GM12878 (cell line): ENCODE data around the gene ASTL. TPM values are rescaled to one million over a fixed set of nuclear protein-coding genes. Genes with fewer than 3 reads are reported as not detected.

Experiments
- LARP7 ChIP-seq: fragments of 450-650 bp; IDR thresholded peaks from 2 replicates; pipeline ENCODE4 v1.6.1; 2017; ENCODE audit warnings: mild to moderate bottlenecking
- polyA plus RNA-seq, 11 experiments: library from polyadenylated mRNA; depleted of rRNA in 4 of 11; unstranded in 6 of 11; stranded (reverse) in 5 of 11; fragments of >200 nt; fragmentation: Nextera tagmentation in 4 of 11; fragmentation: Illumina TruSeq in 1 of 11; extraction: Ambion mirVana in 4 of 11; extraction: Trizol in 1 of 11; gene quantifications; 1 replicate in 1 of 11; 2 replicates in 10 of 11; pipeline versions ENCODE4 v1.2.1 to v1.2.3, GENCODE V29; 2011 to 2016; ENCODE audit warnings: inconsistent platforms in 2 of 11, missing spikeins in 2 of 11, low read depth in 1 of 11
- total RNA-seq, 4 experiments: library from RNA; depleted of rRNA in 3 of 4; stranded (reverse); fragments of >200 nt in 3 of 4; fragmentation: Illumina TruSeq in 1 of 4; extraction: Trizol in 1 of 4; gene quantifications; 2 replicates each; pipeline versions ENCODE4 v1.2.1 to v1.2.3, GENCODE V29; 2013 to 2021
- TF ChIP-seq, protein P1 (sequence below): IDR thresholded peaks from 2 replicates; pipeline ENCODE4 v1.6.1; 2012; ENCODE audit warnings: low read depth, low read length, improper control_type of control experiment
- TF ChIP-seq, protein P2 (sequence below): IDR thresholded peaks from 2 replicates; pipeline ENCODE4 v1.6.1; 2011; ENCODE audit warnings: borderline replicate concordance, low read depth, mild to moderate bottlenecking, moderate library complexity, mixed read lengths, low read length; ENCODE audit not compliant: insufficient read depth; ENCODE audit errors: extremely low read length
- TF ChIP-seq, protein P3 (sequence below): IDR thresholded peaks from 2 replicates; pipeline ENCODE4 v1.6.1; 2011; ENCODE audit warnings: mild to moderate bottlenecking, low read depth, low read length, moderate library complexity; ENCODE audit not compliant: insufficient replicate concordance
- TF ChIP-seq, protein P4 (sequence below): fragments of 450-650 bp; IDR thresholded peaks from 2 replicates; pipeline ENCODE4 v1.6.1; 2017; ENCODE audit warnings: low read depth, mild to moderate bottlenecking, moderate library complexity
- TF ChIP-seq, protein P5 (sequence below): IDR thresholded peaks from 2 replicates; pipeline ENCODE4 v1.6.1; 2012; ENCODE audit warnings: mild to moderate bottlenecking, low read depth, low read length

Gene ASTL
- total and polyA plus RNA-seq, 10 of the 15 experiments (the other 5 are each of a cell fraction or from before 2014, with no cell fraction given): 0.18 to 1.0 (median 0.38) TPM; not detected in 4

DNA sequence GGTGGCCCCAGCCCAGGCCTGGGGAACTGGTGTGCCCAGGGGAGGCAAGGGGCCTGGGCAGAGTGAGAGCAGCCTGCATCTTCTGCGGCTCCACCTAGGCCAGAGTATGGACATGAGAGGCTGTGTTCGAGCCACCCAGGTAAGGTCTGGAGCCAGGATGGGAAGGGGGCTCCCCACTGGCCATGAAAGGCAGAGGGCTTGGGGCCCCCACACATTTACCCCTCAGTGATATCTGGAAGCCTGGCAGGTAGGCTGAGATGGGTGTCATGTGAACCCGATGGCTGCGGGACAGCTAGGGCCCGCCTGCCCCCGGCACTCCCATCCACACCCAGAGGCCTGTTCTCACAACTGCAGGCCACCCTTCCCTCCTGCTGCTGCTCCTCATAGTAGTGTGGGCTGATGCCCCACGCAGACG, 35.1 kb downstream of the ASTL start (continued):
- TF ChIP-seq, protein P1, sequence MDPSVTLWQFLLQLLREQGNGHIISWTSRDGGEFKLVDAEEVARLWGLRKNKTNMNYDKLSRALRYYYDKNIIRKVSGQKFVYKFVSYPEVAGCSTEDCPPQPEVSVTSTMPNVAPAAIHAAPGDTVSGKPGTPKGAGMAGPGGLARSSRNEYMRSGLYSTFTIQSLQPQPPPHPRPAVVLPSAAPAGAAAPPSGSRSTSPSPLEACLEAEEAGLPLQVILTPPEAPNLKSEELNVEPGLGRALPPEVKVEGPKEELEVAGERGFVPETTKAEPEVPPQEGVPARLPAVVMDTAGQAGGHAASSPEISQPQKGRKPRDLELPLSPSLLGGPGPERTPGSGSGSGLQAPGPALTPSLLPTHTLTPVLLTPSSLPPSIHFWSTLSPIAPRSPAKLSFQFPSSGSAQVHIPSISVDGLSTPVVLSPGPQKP: no peak
- TF ChIP-seq, protein P2, sequence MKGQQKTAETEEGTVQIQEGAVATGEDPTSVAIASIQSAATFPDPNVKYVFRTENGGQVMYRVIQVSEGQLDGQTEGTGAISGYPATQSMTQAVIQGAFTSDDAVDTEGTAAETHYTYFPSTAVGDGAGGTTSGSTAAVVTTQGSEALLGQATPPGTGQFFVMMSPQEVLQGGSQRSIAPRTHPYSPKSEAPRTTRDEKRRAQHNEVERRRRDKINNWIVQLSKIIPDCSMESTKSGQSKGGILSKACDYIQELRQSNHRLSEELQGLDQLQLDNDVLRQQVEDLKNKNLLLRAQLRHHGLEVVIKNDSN: no peak
- TF ChIP-seq, protein P3, sequence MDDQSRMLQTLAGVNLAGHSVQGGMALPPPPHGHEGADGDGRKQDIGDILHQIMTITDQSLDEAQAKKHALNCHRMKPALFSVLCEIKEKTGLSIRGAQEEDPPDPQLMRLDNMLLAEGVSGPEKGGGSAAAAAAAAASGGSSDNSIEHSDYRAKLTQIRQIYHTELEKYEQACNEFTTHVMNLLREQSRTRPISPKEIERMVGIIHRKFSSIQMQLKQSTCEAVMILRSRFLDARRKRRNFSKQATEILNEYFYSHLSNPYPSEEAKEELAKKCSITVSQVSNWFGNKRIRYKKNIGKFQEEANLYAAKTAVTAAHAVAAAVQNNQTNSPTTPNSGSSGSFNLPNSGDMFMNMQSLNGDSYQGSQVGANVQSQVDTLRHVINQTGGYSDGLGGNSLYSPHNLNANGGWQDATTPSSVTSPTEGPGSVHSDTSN: no peak
- TF ChIP-seq LARP7: no peak
- TF ChIP-seq, protein P4, sequence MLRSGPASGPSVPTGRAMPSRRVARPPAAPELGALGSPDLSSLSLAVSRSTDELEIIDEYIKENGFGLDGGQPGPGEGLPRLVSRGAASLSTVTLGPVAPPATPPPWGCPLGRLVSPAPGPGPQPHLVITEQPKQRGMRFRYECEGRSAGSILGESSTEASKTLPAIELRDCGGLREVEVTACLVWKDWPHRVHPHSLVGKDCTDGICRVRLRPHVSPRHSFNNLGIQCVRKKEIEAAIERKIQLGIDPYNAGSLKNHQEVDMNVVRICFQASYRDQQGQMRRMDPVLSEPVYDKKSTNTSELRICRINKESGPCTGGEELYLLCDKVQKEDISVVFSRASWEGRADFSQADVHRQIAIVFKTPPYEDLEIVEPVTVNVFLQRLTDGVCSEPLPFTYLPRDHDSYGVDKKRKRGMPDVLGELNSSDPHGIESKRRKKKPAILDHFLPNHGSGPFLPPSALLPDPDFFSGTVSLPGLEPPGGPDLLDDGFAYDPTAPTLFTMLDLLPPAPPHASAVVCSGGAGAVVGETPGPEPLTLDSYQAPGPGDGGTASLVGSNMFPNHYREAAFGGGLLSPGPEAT: no peak
- TF ChIP-seq, protein P5, sequence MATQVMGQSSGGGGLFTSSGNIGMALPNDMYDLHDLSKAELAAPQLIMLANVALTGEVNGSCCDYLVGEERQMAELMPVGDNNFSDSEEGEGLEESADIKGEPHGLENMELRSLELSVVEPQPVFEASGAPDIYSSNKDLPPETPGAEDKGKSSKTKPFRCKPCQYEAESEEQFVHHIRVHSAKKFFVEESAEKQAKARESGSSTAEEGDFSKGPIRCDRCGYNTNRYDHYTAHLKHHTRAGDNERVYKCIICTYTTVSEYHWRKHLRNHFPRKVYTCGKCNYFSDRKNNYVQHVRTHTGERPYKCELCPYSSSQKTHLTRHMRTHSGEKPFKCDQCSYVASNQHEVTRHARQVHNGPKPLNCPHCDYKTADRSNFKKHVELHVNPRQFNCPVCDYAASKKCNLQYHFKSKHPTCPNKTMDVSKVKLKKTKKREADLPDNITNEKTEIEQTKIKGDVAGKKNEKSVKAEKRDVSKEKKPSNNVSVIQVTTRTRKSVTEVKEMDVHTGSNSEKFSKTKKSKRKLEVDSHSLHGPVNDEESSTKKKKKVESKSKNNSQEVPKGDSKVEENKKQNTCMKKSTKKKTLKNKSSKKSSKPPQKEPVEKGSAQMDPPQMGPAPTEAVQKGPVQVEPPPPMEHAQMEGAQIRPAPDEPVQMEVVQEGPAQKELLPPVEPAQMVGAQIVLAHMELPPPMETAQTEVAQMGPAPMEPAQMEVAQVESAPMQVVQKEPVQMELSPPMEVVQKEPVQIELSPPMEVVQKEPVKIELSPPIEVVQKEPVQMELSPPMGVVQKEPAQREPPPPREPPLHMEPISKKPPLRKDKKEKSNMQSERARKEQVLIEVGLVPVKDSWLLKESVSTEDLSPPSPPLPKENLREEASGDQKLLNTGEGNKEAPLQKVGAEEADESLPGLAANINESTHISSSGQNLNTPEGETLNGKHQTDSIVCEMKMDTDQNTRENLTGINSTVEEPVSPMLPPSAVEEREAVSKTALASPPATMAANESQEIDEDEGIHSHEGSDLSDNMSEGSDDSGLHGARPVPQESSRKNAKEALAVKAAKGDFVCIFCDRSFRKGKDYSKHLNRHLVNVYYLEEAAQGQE: no peak
- TF ChIP-seq, all 136 proteins: peak for 0
